ENCODE data around the gene EHD4.

EHD4 gene

GRCh38 chr15:41932101-41932500 lies 40.3 kb downstream of the EHD4 start:
- Histone ChIP-seq H3K9ac (ENCODE audit: low read length) (no peak overlapping the region), H3K9me3 (ENCODE audit: insufficient read depth, low read length) (no peaks in the 10 kb centered on the region), H3K4me1 (ENCODE audit: low read length) (peaks cover 53% of the 10 kb centered on the region), H3K27ac (ENCODE audit: low read length) (no peak overlapping the region), H3K4me3 (ENCODE audit: low read length) (no peak overlapping the region), H2AFZ (ENCODE audit: low read depth, low read length) (no peak overlapping the region), H3K27me3 (ENCODE audit: low read depth, low read length) (no peaks in the 10 kb centered on the region), H3K79me2 (ENCODE audit: low read length) (no peaks in the 10 kb centered on the region), H4K20me1 (ENCODE audit: insufficient read depth, low read length) (peaks cover 40% of the 10 kb centered on the region), H3K4me2 (ENCODE audit: low read length) (no peak overlapping the region), H3K36me3 (replicated peaks; ENCODE audit: low read depth, low read length) (peaks cover 12% of the 10 kb centered on the region)
- TF ChIP-seq CTCF (IDR thresholded peaks at IDR 0.05; ENCODE audit: low read depth, low read length) (no peak), EZH2phosphoT487 (IDR thresholded peaks at IDR 0.05; ENCODE audit: low read depth) (no peak)

GRCh38 chr15:41930867-41931222 lies 41.5 kb downstream of the EHD4 start:
- Histone ChIP-seq H3K27me3 (ENCODE audit: low read depth, low read length) (no peaks in the 10 kb centered on the region), H3K4me1 (ENCODE audit: low read length) (peaks cover 57% of the 10 kb centered on the region), H4K20me1 (ENCODE audit: insufficient read depth, low read length) (peaks cover 45% of the 10 kb centered on the region), H3K4me3 (ENCODE audit: low read length) (no peak overlapping the region), H3K27ac (ENCODE audit: low read length) (no peak overlapping the region), H3K4me2 (ENCODE audit: low read length) (no peak overlapping the region), H3K36me3 (replicated peaks; ENCODE audit: low read depth, low read length) (peaks cover 12% of the 10 kb centered on the region), H2AFZ (ENCODE audit: low read depth, low read length) (no peak overlapping the region), H3K9me3 (ENCODE audit: insufficient read depth, low read length) (no peaks in the 10 kb centered on the region), H3K9ac (ENCODE audit: low read length) (no peak overlapping the region), H3K79me2 (ENCODE audit: low read length) (no peaks in the 10 kb centered on the region)
- no peak for TF ChIP-seq EZH2phosphoT487 (IDR thresholded peaks at IDR 0.05; ENCODE audit: low read depth)
- no peak for TF ChIP-seq CTCF (IDR thresholded peaks at IDR 0.05; ENCODE audit: low read depth, low read length)

- H3K79me2 ChIP-seq (ENCODE audit: low read length): no peaks in the 10 kb centered on the region
- H3K27ac ChIP-seq (ENCODE audit: low read length): no peak overlapping the region
- H3K4me2 ChIP-seq (ENCODE audit: low read length): no peak overlapping the region
These were observed 42.0 kb downstream of the EHD4 start for GRCh38 chr15:41930221-41930866.

More at GRCh38 chr15:41930221-41930866, 42.0 kb downstream of the EHD4 start:
- Histone ChIP-seq H2AFZ (ENCODE audit: low read depth, low read length) (no peak overlapping the region), H3K36me3 (replicated peaks; ENCODE audit: low read depth, low read length) (peaks cover 12% of the 10 kb centered on the region), H3K9ac (ENCODE audit: low read length) (no peak overlapping the region), H3K4me1 (ENCODE audit: low read length) (peaks cover 52% of the 10 kb centered on the region), H3K27me3 (ENCODE audit: low read depth, low read length) (no peaks in the 10 kb centered on the region), H3K4me3 (ENCODE audit: low read length) (no peak overlapping the region), H4K20me1 (ENCODE audit: insufficient read depth, low read length) (peaks cover 42% of the 10 kb centered on the region), H3K9me3 (ENCODE audit: insufficient read depth, low read length) (no peaks in the 10 kb centered on the region)
- no peak for TF ChIP-seq CTCF (IDR thresholded peaks at IDR 0.05; ENCODE audit: low read depth, low read length)
- TF ChIP-seq EZH2phosphoT487 (IDR thresholded peaks at IDR 0.05; ENCODE audit: low read depth): no peak
